HG03045 (cell line): ENCODE data around the gene C22orf23.
A peak's percentile ranks its signal among the peaks of the same experiment; 100 is the strongest.

Source experiments
- ATAC-seq: cut with Tn5 transposase; IDR thresholded peaks from one replicate; pipeline ENCODE4 v1.9.1; 2021; ENCODE audit warnings: mild to moderate bottlenecking, moderate library complexity; ENCODE audit not compliant: unreplicated experiment

C22orf23 gene

GRCh38 chr22:37926771-37927636 lies 26.4 kb downstream of the C22orf23 start:
- ATAC-seq, result no peak

- no peak for ATAC-seq
Observed at GRCh38 chr22:37926358-37926757, 27.0 kb downstream of the C22orf23 start.

- ATAC-seq, result no peak
Observed at GRCh38 chr22:37925767-37926166, 27.6 kb downstream of the C22orf23 start.

- no peak for ATAC-seq
Observed at GRCh38 chr22:37925330-37925729, 28.1 kb downstream of the C22orf23 start.

- no peak for ATAC-seq
Observed at GRCh38 chr22:37924386-37925065, 28.9 kb downstream of the C22orf23 start.

- ATAC-seq, result no peak
Observed at GRCh38 chr22:37923927-37924326, 29.5 kb downstream of the C22orf23 start.

GRCh38 chr22:37922191-37922590 lies 31.2 kb downstream of the C22orf23 start:
- no peak for ATAC-seq

- ATAC-seq, result no peak
Observed at GRCh38 chr22:37920126-37920525, 33.3 kb downstream of the C22orf23 start.

GRCh38 chr22:37918580-37919270 lies 34.7 kb downstream of the C22orf23 start:
- no peak for ATAC-seq

GRCh38 chr22:37917874-37918548 lies 35.4 kb downstream of the C22orf23 start:
- no peak for ATAC-seq

GRCh38 chr22:37916311-37916710 lies 37.1 kb downstream of the C22orf23 start:
- no peak for ATAC-seq

GRCh38 chr22:37913233-37913721 lies 40.1 kb downstream of the C22orf23 start:
- no peak for ATAC-seq

GRCh38 chr22:37912171-37912570 lies 41.2 kb downstream of the C22orf23 start:
- ATAC-seq, result no peak

- no peak for ATAC-seq
Observed at GRCh38 chr22:37911697-37912096, 41.7 kb downstream of the C22orf23 start.

GRCh38 chr22:37910890-37911672 lies 42.3 kb downstream of the C22orf23 start:
- ATAC-seq, result no peak

- ATAC-seq, result no peak
Observed at GRCh38 chr22:37909766-37910165, 43.6 kb downstream of the C22orf23 start.

GRCh38 chr22:37907036-37907954 lies 46.1 kb downstream of the C22orf23 start:
- ATAC-seq, result no peak

GRCh38 chr22:37906364-37907008 lies 46.9 kb downstream of the C22orf23 start:
- peak; percentile 39 for ATAC-seq
